Measurements from ENCODE around the gene GALNT11. TPM values are rescaled to one million over a fixed set of nuclear protein-coding genes. Genes with fewer than 3 reads are reported as not detected.

The GALNT11 gene
- total and polyA plus RNA-seq, 2 of the 4 experiments (the other 2 are of a cell fraction): 24.4 to 29.3 TPM

DNA sequence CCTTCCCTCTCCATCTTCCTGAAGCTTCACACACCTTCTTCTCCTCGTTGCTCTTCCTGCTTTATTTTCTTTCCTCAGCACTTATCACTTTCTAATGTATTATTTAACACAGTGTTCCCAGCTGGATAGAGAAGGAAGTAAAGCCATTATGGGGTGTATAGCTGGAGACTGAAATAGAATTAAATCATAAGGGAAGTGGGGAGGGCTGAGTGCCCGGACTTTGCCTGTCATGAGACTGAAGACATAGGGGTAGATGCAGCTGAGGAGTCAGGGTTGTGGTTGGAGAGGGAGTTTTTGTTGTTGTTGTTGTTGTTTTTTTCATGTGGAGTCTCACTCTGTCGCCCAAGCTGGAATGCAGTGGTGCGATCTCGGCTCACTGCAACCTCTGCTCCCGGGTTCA is 65.3 kb downstream of the GALNT11 start:
- Histone ChIP-seq H3K18ac (ENCODE audit: low read depth, low read length) (no peak overlapping the region), H3K9me3 (ENCODE audit: control insufficient read depth, insufficient read depth, low read length) (peaks cover 7% of the 10 kb centered on the region), H4K20me1 (ENCODE audit: insufficient read depth, low read length) (no peaks in the 10 kb centered on the region), H3K27me3 (ENCODE audit: control insufficient read depth, insufficient read depth, low read length) (no peaks in the 10 kb centered on the region), H2BK5ac (ENCODE audit: low read depth, low read length, poor library complexity, severe bottlenecking) (no peak overlapping the region), H2BK15ac (ENCODE audit: low read depth, low read length) (no peak overlapping the region), H4K5ac (ENCODE audit: low read depth, low read length) (no peak overlapping the region), H2AK9ac (replicated peaks; ENCODE audit: low read depth, low read length, poor library complexity) (no peak overlapping the region), H2BK20ac (ENCODE audit: low read depth, low read length) (no peak overlapping the region), H3K23ac (ENCODE audit: low read depth, low read length) (no peak overlapping the region), H3K4ac (ENCODE audit: low read depth, low read length) (no peak overlapping the region), H2AK5ac (ENCODE audit: low read depth, low read length) (no peak overlapping the region), H3K56ac (ENCODE audit: extremely low read depth, insufficient read depth, low read length) (no peak overlapping the region), H3K79me1 (ENCODE audit: low read depth in 1 of 2, low read length in 2 of 2) (peaks cover 14 to 16% of the 10 kb centered on the region in 2 experiments; a peak in 3 of 4 replicates), H3K9me1 (ENCODE audit: insufficient read depth, low read length) (0 out of 2 replicates have a peak, but pooled peaks cover 5% of the 10 kb centered on the region), H3K4me2 (ENCODE audit: low read depth, low read length) (no peak overlapping the region), H2AFZ (replicated peaks; ENCODE audit: low read length, poor library complexity) (no peak overlapping the region), H3K9ac (ENCODE audit: low read depth, low read length) (no peak overlapping the region), H3K14ac (replicated peaks; ENCODE audit: low read depth, low read length) (no peak overlapping the region), H4K91ac (ENCODE audit: insufficient read depth, low read depth, low read length) (no peak overlapping the region), H4K8ac (ENCODE audit: low read depth in 2 of 2, low read length in 2 of 2) (no peak overlapping the region), H3K4me1 (ENCODE audit: control insufficient read depth, insufficient read depth, low read length) (no peaks in the 10 kb centered on the region), H2BK120ac (ENCODE audit: low read depth, low read length) (no peak overlapping the region), H3K27ac (ENCODE audit: insufficient read depth, low read length) (no peak overlapping the region), H3K36me3 (ENCODE audit: control insufficient read depth, insufficient read depth, low read length) (no peaks in the 10 kb centered on the region), H3K4me3 (ENCODE audit: insufficient read depth, low read depth, low read length) (no peak overlapping the region)
- ChIA-PET POLR2A (ENCODE audit: unreplicated experiment) (no interaction called here), CTCF (no interaction called here)
- in situ Hi-C loops (cut with MboI; ENCODE audit: low sequenced_read_pairs) (no loop called here), intact Hi-C loops (cut with micrococcal nuclease) (no loop called here), dilution Hi-C loops (cut with HindIII; ENCODE audit: low sequenced_read_pairs, unreplicated experiment) (no loop called here)
- no peak for DNase-seq
- ATAC-seq (ENCODE audit: low read depth): no peak
- WGBS, 2 experiments (ENCODE audit: extremely low coverage in 2 of 2, insufficient read length in 1 of 2): no CpG with 5 or more reads among the region's 6 CpGs
- BruUV-seq (replicated peaks): no TSS peak
- TF ChIP-seq, protein P1, sequence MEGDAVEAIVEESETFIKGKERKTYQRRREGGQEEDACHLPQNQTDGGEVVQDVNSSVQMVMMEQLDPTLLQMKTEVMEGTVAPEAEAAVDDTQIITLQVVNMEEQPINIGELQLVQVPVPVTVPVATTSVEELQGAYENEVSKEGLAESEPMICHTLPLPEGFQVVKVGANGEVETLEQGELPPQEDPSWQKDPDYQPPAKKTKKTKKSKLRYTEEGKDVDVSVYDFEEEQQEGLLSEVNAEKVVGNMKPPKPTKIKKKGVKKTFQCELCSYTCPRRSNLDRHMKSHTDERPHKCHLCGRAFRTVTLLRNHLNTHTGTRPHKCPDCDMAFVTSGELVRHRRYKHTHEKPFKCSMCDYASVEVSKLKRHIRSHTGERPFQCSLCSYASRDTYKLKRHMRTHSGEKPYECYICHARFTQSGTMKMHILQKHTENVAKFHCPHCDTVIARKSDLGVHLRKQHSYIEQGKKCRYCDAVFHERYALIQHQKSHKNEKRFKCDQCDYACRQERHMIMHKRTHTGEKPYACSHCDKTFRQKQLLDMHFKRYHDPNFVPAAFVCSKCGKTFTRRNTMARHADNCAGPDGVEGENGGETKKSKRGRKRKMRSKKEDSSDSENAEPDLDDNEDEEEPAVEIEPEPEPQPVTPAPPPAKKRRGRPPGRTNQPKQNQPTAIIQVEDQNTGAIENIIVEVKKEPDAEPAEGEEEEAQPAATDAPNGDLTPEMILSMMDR (conservative IDR thresholded peaks at IDR 0.05; ENCODE audit: low read depth, low read length): no peak
- TF ChIP-seq MAFK (IDR thresholded peaks at IDR 0.05; ENCODE audit: low read depth, low read length) (no peak), MXI1 (IDR thresholded peaks at IDR 0.05; ENCODE audit: borderline replicate concordance, low read depth, low read length) (no peak), CHD1 (IDR thresholded peaks at IDR 0.05; ENCODE audit: low read depth, low read length) (no peak), SMC3 (IDR thresholded peaks at IDR 0.05; ENCODE audit: low read depth, low read length) (no peak), BHLHE40 (IDR thresholded peaks at IDR 0.05; ENCODE audit: low read depth, low read length) (no peak), POLR2A (IDR thresholded peaks at IDR 0.05; ENCODE audit: low read depth, low read length) (no peak), MAZ (IDR thresholded peaks at IDR 0.05; ENCODE audit: borderline replicate concordance, low read depth, low read length) (no peak), CEBPB (IDR thresholded peaks at IDR 0.05; ENCODE audit: low read depth, low read length) (no peak), RAD21 (IDR thresholded peaks at IDR 0.05; ENCODE audit: low read length) (no peak), FOS (IDR thresholded peaks at IDR 0.05; ENCODE audit: low read depth, low read length) (no peak), NFE2L2 (IDR thresholded peaks at IDR 0.05; ENCODE audit: low read depth, low read length) (no peak), RCOR1 (IDR thresholded peaks at IDR 0.05; ENCODE audit: insufficient replicate concordance, low read length) (no peak), RFX5 (IDR thresholded peaks at IDR 0.05; ENCODE audit: low read depth, low read length) (no peak)
- TF ChIP-seq, protein P2, sequence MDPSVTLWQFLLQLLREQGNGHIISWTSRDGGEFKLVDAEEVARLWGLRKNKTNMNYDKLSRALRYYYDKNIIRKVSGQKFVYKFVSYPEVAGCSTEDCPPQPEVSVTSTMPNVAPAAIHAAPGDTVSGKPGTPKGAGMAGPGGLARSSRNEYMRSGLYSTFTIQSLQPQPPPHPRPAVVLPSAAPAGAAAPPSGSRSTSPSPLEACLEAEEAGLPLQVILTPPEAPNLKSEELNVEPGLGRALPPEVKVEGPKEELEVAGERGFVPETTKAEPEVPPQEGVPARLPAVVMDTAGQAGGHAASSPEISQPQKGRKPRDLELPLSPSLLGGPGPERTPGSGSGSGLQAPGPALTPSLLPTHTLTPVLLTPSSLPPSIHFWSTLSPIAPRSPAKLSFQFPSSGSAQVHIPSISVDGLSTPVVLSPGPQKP (IDR thresholded peaks at IDR 0.05; ENCODE audit: borderline replicate concordance, low read depth, low read length): no peak
- TF ChIP-seq, protein P3, sequence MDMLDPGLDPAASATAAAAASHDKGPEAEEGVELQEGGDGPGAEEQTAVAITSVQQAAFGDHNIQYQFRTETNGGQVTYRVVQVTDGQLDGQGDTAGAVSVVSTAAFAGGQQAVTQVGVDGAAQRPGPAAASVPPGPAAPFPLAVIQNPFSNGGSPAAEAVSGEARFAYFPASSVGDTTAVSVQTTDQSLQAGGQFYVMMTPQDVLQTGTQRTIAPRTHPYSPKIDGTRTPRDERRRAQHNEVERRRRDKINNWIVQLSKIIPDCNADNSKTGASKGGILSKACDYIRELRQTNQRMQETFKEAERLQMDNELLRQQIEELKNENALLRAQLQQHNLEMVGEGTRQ (IDR thresholded peaks at IDR 0.05; ENCODE audit: low read depth, low read length): no peak

Measured in IMR-90 (cell line).